ENCODE measurements around the gene FAP.

The FAP gene

GRCh38 chr2:162125138-162125537 is 118.1 kb downstream of the FAP start:
- DNase-seq = no peak

- no peak for DNase-seq
Measured at GRCh38 chr2:162123806-162124758, 119.2 kb downstream of the FAP start.
